T-cell (primary cell): ENCODE results near the gene OR8H2. TPM values are rescaled to one million over a fixed set of nuclear protein-coding genes. Genes with fewer than 3 reads are reported as not detected.

ENCODE experiments used
- total RNA-seq, 35 experiments: library from RNA in 6 of 35; stranded (reverse) in 6 of 35; fragments of 120-200 nt in 1 of 35; gene quantifications; one replicate each; pipeline versions ENCODE4 v1.2.1 to v1.2.4 and lab custom pipeline; 2013 to 2026

Gene OR8H2
- total RNA-seq, 5 donors from 2014 or later (not counting 1 experiment from before 2014, with no cell fraction given) = not detected

Other genes starting within 250 kb of the OR8H2 start
- not detected for gene TRIM51, start 220.4 kb upstream of the OR8H2 start, total RNA-seq
- gene OR5W2, start 189.1 kb upstream of the OR8H2 start, total RNA-seq = not detected
- not detected for gene OR5I1, start 167.3 kb upstream of the OR8H2 start, total RNA-seq
- not detected for gene OR10AG1, start 133.7 kb upstream of the OR8H2 start, total RNA-seq
- not detected for gene OR5F1, start 109.1 kb upstream of the OR8H2 start, total RNA-seq
- gene OR5AS1, start 76.0 kb upstream of the OR8H2 start, total RNA-seq = not detected
- gene OR8I2, start 10.4 kb upstream of the OR8H2 start, total RNA-seq = not detected
- gene OR8H3, start 18.7 kb downstream of the OR8H2 start, total RNA-seq = not detected
- not detected for gene OR8J3, start 36.5 kb downstream of the OR8H2 start, total RNA-seq
- not detected for gene OR8K5, start 56.6 kb downstream of the OR8H2 start, total RNA-seq
- not detected for gene OR5J2, start 72.9 kb downstream of the OR8H2 start, total RNA-seq
- not detected for gene OR5T2, start 130.6 kb downstream of the OR8H2 start, total RNA-seq
- not detected for gene OR5T3, start 148.6 kb downstream of the OR8H2 start, total RNA-seq
- not detected for gene OR5T1, start 170.5 kb downstream of the OR8H2 start, total RNA-seq
- gene OR8H1, start 188.6 kb downstream of the OR8H2 start, total RNA-seq = not detected
- gene OR8K3, start 211.5 kb downstream of the OR8H2 start, total RNA-seq = not detected
- gene OR8K1, start 242.4 kb downstream of the OR8H2 start, total RNA-seq = not detected